ENCODE data around the gene ATXN7L1. TPM values are rescaled to one million over a fixed set of nuclear protein-coding genes. Genes with fewer than 3 reads are reported as not detected.
A peak's percentile ranks its signal among the peaks of the same experiment; 100 is the strongest.

The ATXN7L1 gene
- total and polyA plus RNA-seq, 2 of the 13 experiments (the other 11 are each of a cell fraction or from before 2014, with no cell fraction given): 4.1 to 7.8 TPM

GRCh38 chr7:105876964-105877601, 684 bp upstream of the ATXN7L1 start (continued):
- TF ChIP-seq FOXK1 (CRISPR knock-in tag; IDR thresholded peaks at IDR 0.05; ENCODE audit: borderline replicate concordance, low read depth): 0 out of 2 replicates have a peak, but pooled peaks have one; percentile 17
- no peak for TF ChIP-seq SMYD3 (CRISPR knock-in tag; IDR thresholded peaks at IDR 0.05)
- no peak for TF ChIP-seq RARG (CRISPR knock-in tag; IDR thresholded peaks at IDR 0.05; ENCODE audit: low read depth)
- peak; percentile 3; the same call in 1 of the 2 replicates for TF ChIP-seq PATZ1 (CRISPR knock-in tag; IDR thresholded peaks at IDR 0.05)
- TF ChIP-seq KDM3A (CRISPR knock-in tag; IDR thresholded peaks at IDR 0.05; ENCODE audit: low read depth): no peak; the same call in 1 of the 2 replicates
- no peak for TF ChIP-seq TRIM24 (CRISPR knock-in tag; IDR thresholded peaks at IDR 0.05)
- TF ChIP-seq THAP8 (CRISPR knock-in tag; IDR thresholded peaks at IDR 0.05; ENCODE audit: borderline replicate concordance): 0 out of 2 replicates have a peak, but pooled peaks have one; percentile 0
- no peak for TF ChIP-seq SATB2 (CRISPR knock-in tag; IDR thresholded peaks at IDR 0.05)
- TF ChIP-seq ZNF496 (CRISPR knock-in tag; IDR thresholded peaks at IDR 0.05; ENCODE audit: insufficient replicate concordance): no peak
- TF ChIP-seq KDM6A (CRISPR knock-in tag; IDR thresholded peaks at IDR 0.05; ENCODE audit: low read depth): no peak; the same call in 1 of the 2 replicates
- TF ChIP-seq ARID4A (CRISPR knock-in tag; IDR thresholded peaks at IDR 0.05; ENCODE audit: borderline replicate concordance): peak; percentile 54; the same call in 1 of the 2 replicates
- peak; percentile 68; the same call in 1 of the 2 replicates for TF ChIP-seq PHF21A (CRISPR knock-in tag; IDR thresholded peaks at IDR 0.05)
- TF ChIP-seq ATAD3A (CRISPR knock-in tag; IDR thresholded peaks at IDR 0.05): no peak
- no peak for TF ChIP-seq NFATC3 (CRISPR knock-in tag; IDR thresholded peaks at IDR 0.05)
- TF ChIP-seq NONO (IDR thresholded peaks at IDR 0.05): no peak
- peak; percentile 35; the same call in 1 of the 2 replicates for TF ChIP-seq NONO (CRISPR knock-in tag; conservative IDR thresholded peaks at IDR 0.05)
- no peak for TF ChIP-seq MTF1 (CRISPR knock-in tag; IDR thresholded peaks at IDR 0.05)
- no peak for TF ChIP-seq ZNF609 (CRISPR knock-in tag; IDR thresholded peaks at IDR 0.05; ENCODE audit: borderline replicate concordance)
